Gastroesophageal sphincter (tissue), 4 donors: Measurements from ENCODE around the gene PGGT1B. TPM values are rescaled to one million over a fixed set of nuclear protein-coding genes. Genes with fewer than 3 reads are reported as not detected.
A peak's percentile ranks its signal among the peaks of the same experiment; 100 is the strongest.

Source experiments
- ATAC-seq: fragments of 150-250 bp; one replicate; pipeline ENCODE4 v1.9.1; 2016; ENCODE audit warnings: mild to moderate bottlenecking, moderate library complexity
- H3K27ac ChIP-seq, 4 donors: fragments of 200-600 bp; sonication (generic) in 3 of 4; 1 replicate in 3 of 4; 2 replicates in 1 of 4; pipeline ENCODE4 v1.5.1; 2016 to 2019
- H3K27me3 ChIP-seq: fragments of 200-600 bp; sonication (generic); one replicate; pipeline ENCODE4 v1.5.1; 2019
- H3K36me3 ChIP-seq, 2 donors: fragments of 200-600 bp; sonication (generic); one replicate each; pipeline ENCODE4 v1.5.1; 2019; ENCODE audit warnings: control low read depth in 1 of 2
- H3K4me1 ChIP-seq, 3 donors: fragments of 200-600 bp; sonication (generic); 1 replicate in 2 of 3; 2 replicates in 1 of 3; pipeline ENCODE4 v1.5.1; 2016 to 2019; ENCODE audit warnings: control low read depth in 2 of 3
- H3K4me3 ChIP-seq, 2 donors: fragments of 200-600 bp; sonication (generic); one replicate each; pipeline ENCODE4 v1.5.1; 2019; ENCODE audit warnings: mild to moderate bottlenecking in 1 of 2, moderate library complexity in 1 of 2
- H3K9me3 ChIP-seq, 3 donors: fragments of 200-600 bp; sonication (generic); one replicate each; pipeline ENCODE4 v1.5.1; 2017 to 2019; ENCODE audit warnings: control low read depth in 2 of 3
- EP300 ChIP-seq: sonication (generic); formaldehyde crosslinking; IDR thresholded peaks from one replicate; pipeline ENCODE4 v1.6.1; 2017; ENCODE audit warnings: antibody characterized with exemption, mild to moderate bottlenecking
- POLR2A ChIP-seq, 2 donors: fragments of 450-650 bp; IDR thresholded peaks; one replicate each; pipeline ENCODE4 v1.6.1; 2017; ENCODE audit warnings: antibody characterized with exemption in 2 of 2, mild to moderate bottlenecking in 2 of 2, moderate library complexity in 1 of 2
- POLR2AphosphoS5 ChIP-seq: sonication (generic); formaldehyde crosslinking; IDR thresholded peaks from one replicate; pipeline ENCODE4 v1.6.1; 2017; ENCODE audit warnings: antibody characterized with exemption
- WGBS, 2 donors: methylation state at CpG; one replicate each; pipeline ENCODE4 v1.1.5; 2018; ENCODE audit warnings: low coverage in 1 of 2; 5-methylcytosine and 5-hydroxymethylcytosine counted together
- total RNA-seq, 4 donors: library from RNA; depleted of rRNA; stranded (reverse); fragments of >200 nt; gene quantifications; one replicate each; pipeline ENCODE4 v1.1.0, GENCODE V29; 2016
- TF ChIP-seq, protein P1 (sequence below), 4 experiments: fragments of 200-600 bp in 2 of 4; fragments of 450-650 bp in 2 of 4; sonication (generic) in 1 of 4; IDR thresholded peaks; one replicate each; pipeline ENCODE4 v1.5.1; 2017 to 2019; ENCODE audit warnings: antibody characterized with exemption in 4 of 4, mild to moderate bottlenecking in 2 of 4, moderate library complexity in 2 of 4

Gene PGGT1B
- total RNA-seq, 4 donors from 2014 or later: 9.9 to 14.9 (median 11.6) TPM

DNA sequence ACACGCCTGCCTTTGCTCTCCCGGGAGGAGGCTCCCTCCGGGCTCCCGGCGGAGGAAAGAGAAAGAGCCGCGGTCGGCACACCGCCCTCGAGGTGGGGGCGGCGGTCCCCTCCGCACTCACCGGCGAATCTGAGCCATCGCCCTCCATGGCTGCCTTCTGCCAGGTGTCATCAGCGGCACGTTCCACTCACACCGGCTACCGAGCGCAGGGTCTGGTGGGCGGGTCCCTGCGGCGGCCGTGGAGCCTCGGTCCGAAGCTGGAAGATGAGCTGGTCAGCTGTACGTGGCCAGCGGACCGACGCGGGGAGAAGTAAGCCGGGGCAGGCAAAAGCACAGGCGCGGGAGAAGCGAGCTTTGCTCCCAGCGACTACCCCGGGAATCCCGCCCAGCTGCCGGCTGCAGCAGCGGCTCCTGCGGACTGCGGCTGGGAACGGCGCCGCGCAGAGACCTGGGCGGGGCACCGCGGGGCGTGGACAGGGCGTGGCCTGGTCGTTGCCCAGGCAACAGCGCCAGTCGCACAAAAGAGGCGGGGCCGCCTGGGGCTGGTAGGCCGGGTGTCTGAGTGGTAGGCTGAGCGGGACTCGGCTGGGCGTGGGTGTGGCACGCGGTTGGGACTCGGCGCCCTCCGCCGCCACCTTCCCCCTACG is 93.1 kb downstream of the PGGT1B start, which contains the start of gene TRIM36:
TRIM36 (minus strand) TSS at position 422 of the 647 bp plus-strand sequence; CDS start at position 148, 274 bp downstream.
- TF ChIP-seq, protein P1, sequence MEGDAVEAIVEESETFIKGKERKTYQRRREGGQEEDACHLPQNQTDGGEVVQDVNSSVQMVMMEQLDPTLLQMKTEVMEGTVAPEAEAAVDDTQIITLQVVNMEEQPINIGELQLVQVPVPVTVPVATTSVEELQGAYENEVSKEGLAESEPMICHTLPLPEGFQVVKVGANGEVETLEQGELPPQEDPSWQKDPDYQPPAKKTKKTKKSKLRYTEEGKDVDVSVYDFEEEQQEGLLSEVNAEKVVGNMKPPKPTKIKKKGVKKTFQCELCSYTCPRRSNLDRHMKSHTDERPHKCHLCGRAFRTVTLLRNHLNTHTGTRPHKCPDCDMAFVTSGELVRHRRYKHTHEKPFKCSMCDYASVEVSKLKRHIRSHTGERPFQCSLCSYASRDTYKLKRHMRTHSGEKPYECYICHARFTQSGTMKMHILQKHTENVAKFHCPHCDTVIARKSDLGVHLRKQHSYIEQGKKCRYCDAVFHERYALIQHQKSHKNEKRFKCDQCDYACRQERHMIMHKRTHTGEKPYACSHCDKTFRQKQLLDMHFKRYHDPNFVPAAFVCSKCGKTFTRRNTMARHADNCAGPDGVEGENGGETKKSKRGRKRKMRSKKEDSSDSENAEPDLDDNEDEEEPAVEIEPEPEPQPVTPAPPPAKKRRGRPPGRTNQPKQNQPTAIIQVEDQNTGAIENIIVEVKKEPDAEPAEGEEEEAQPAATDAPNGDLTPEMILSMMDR (IDR thresholded peaks at IDR 0.05): peak in 1 of 4 experiments; percentile 18
- TF ChIP-seq EP300 (no peak), POLR2A (IDR thresholded peaks at IDR 0.05) (peak; percentile 51 to 73), POLR2AphosphoS5 (peak; percentile 58)
- Histone ChIP-seq H3K27ac (peak within 1 kb of the TSS in 3 of 4 donors; percentile 65 to 77 (median 72)), H3K4me1 (peaks cover 0 to 26% (median 5%) of the 10 kb centered on the region in 3 donors), H3K27me3 (peaks cover 55% of the 10 kb centered on the region), H3K9me3 (no peaks in the 10 kb centered on the region), H3K4me3 (peak within 1 kb of the TSS; percentile 59 to 89), H3K36me3 (no peaks in the 10 kb centered on the region)
- no CpG with 5 or more reads among the region's 68 CpGs for WGBS, 2 donors
- peak; percentile 96 for ATAC-seq

- no peaks in the 10 kb centered on the region for H3K9me3 ChIP-seq
- TF ChIP-seq POLR2AphosphoS5 (no peak), EP300 (no peak), POLR2A (IDR thresholded peaks at IDR 0.05) (no peak)
- TF ChIP-seq, protein P1 (IDR thresholded peaks at IDR 0.05): no peak
- no peak for ATAC-seq
- peak overlapping the region in 3 of 4 donors; percentile 65 to 77 (median 72) for H3K27ac ChIP-seq
- 4 to 7% methylated on average over 4 to 6 of the region's 41 CpGs for WGBS, 2 donors
- peak overlapping the region; percentile 59 to 89 for H3K4me3 ChIP-seq
- H3K4me1 ChIP-seq: peaks cover 0 to 26% (median 5%) of the 10 kb centered on the region in 3 donors
- no peaks in the 10 kb centered on the region for H3K36me3 ChIP-seq
- H3K27me3 ChIP-seq: peaks cover 55% of the 10 kb centered on the region
These were observed 93.7 kb downstream of the PGGT1B start for GRCh38 chr5:115168829-115169486.

GRCh38 chr5:115166744-115167393 is 95.8 kb downstream of the PGGT1B start:
- 88 to 94% methylated on average over 3 of the region's 12 CpGs for WGBS, 2 donors
- no peak overlapping the region for H3K4me3 ChIP-seq
- TF ChIP-seq, protein P1 (IDR thresholded peaks at IDR 0.05): no peak
- TF ChIP-seq POLR2AphosphoS5: no peak
- TF ChIP-seq EP300: no peak
- TF ChIP-seq POLR2A (IDR thresholded peaks at IDR 0.05): no peak
- peaks cover 55% of the 10 kb centered on the region for H3K27me3 ChIP-seq
- no peaks in the 10 kb centered on the region for H3K36me3 ChIP-seq
- H3K9me3 ChIP-seq: no peaks in the 10 kb centered on the region
- ATAC-seq: no peak
- H3K4me1 ChIP-seq: peaks cover 0 to 26% (median 5%) of the 10 kb centered on the region in 3 donors
- no peak overlapping the region for H3K27ac ChIP-seq

- peaks cover 0 to 21% (median 5%) of the 10 kb centered on the region in 3 donors for H3K4me1 ChIP-seq
- peaks cover 49% of the 10 kb centered on the region for H3K27me3 ChIP-seq
- ATAC-seq: no peak
- TF ChIP-seq, protein P1 (IDR thresholded peaks at IDR 0.05): no peak
- TF ChIP-seq EP300 (no peak), POLR2A (IDR thresholded peaks at IDR 0.05) (no peak), POLR2AphosphoS5 (no peak)
- no peaks in the 10 kb centered on the region for H3K36me3 ChIP-seq
- no peak overlapping the region for H3K4me3 ChIP-seq
- whole genome bisulfite sequencing, 2 donors: no CpG with 5 or more reads among the region's 5 CpGs
- H3K9me3 ChIP-seq: no peaks in the 10 kb centered on the region
- no peak overlapping the region for H3K27ac ChIP-seq
These were observed 96.9 kb downstream of the PGGT1B start for GRCh38 chr5:115165790-115166189.
